Measurements from ENCODE around the gene LRRC26. TPM values are rescaled to one million over a fixed set of nuclear protein-coding genes. Genes with fewer than 3 reads are reported as not detected.
A peak's percentile ranks its signal among the peaks of the same experiment; 100 is the strongest.
"Not testable (repeated sequence)": the region's sequence is repeated elsewhere in the genome, so short reads cannot be mapped to it uniquely, and the experiment has no call there.

LRRC26 gene
- total and polyA plus RNA-seq, 2 donors: 0.05 to 0.28 TPM

DNA sequence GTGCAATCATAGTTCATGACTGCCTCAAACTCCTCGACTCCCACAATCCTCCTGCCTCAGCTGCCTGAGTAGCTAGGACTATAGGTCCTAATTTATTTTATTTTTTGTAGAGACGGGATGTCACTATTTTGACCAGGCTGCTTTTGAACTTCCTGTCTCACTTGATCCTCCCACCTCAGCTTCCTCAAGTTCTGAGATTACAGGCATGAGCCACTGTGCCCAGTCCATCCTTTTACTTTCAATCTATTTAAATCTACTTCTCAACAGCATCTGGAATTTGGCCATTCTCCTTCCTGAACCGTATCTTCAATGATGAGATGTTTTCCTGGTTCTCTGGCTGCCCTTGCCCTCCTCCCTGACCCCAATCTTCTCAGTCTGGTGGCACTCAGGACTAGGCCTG lies 43.1 kb downstream of the LRRC26 start:
- peaks cover 0 to 25% of the 10 kb centered on the region in 2 donors for H3K27me3 ChIP-seq (ENCODE audit: control insufficient read depth in 2 of 2, insufficient read depth in 1 of 2, low read length in 1 of 2)
- 44% methylated on average over 3 of the region's 3 CpGs for WGBS
- peaks cover 0 to 9% of the 10 kb centered on the region in 2 donors for H3K9me3 ChIP-seq (ENCODE audit: control insufficient read depth in 2 of 2, insufficient read depth in 1 of 2, low read length in 1 of 2)
- no peak for DNase-seq (ENCODE audit: low read depth in 6 of 9, low spot score in 9 of 9)
- H3K4me3 ChIP-seq (ENCODE audit: low read length in 2 of 2): no peak overlapping the region
- H3K36me3 ChIP-seq (ENCODE audit: control insufficient read depth in 2 of 2, insufficient read depth in 2 of 2, low read length in 1 of 2): no peaks in the 10 kb centered on the region
- peak overlapping the region; percentile 1 to 71 for H3K27ac ChIP-seq (ENCODE audit: low read depth in 1 of 2, low read length in 1 of 2)
- peaks cover 38 to 54% of the 10 kb centered on the region in 2 donors for H3K4me1 ChIP-seq (ENCODE audit: control insufficient read depth in 2 of 2, insufficient read depth in 2 of 2, low read length in 2 of 2)

DNA sequence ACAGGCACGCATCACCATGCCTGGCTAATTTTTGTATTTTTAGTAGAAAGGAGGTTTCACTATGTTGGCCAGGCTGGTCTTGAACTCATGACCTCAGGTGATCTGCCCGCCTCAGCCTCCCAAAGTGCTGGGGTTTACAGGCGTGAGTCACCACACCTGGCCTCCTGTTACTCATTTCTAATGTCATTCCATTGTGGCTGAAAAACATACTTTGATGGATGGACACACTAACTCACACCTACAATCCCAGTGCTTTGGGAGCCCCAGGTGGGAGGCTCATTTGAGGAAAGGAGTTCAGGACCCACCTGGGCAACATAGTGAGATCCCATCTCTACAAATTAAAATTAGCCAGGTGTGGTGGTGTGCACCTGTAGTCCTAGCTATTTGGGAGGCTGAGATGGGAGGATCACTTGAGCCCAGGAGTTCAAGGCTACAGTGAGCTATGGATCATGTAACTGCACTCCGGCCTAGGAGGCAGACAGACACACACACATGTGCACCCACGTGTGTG lies 45.8 kb downstream of the LRRC26 start:
- not testable (repeated sequence) for H3K27me3 ChIP-seq (ENCODE audit: control insufficient read depth in 2 of 2, insufficient read depth in 1 of 2, low read length in 1 of 2); H3K27ac ChIP-seq (ENCODE audit: low read depth in 1 of 2, low read length in 1 of 2); DNase-seq (ENCODE audit: low read depth in 6 of 9, low spot score in 9 of 9); H3K9me3 ChIP-seq (ENCODE audit: control insufficient read depth in 2 of 2, insufficient read depth in 1 of 2, low read length in 1 of 2); H3K36me3 ChIP-seq (ENCODE audit: control insufficient read depth in 2 of 2, insufficient read depth in 2 of 2, low read length in 1 of 2); H3K4me3 ChIP-seq (ENCODE audit: low read length in 2 of 2)
- 97% methylated on average over 5 of the region's 5 CpGs for WGBS
- peaks cover 31 to 52% of the 10 kb centered on the region in 2 donors for H3K4me1 ChIP-seq (ENCODE audit: control insufficient read depth in 2 of 2, insufficient read depth in 2 of 2, low read length in 2 of 2)

DNA sequence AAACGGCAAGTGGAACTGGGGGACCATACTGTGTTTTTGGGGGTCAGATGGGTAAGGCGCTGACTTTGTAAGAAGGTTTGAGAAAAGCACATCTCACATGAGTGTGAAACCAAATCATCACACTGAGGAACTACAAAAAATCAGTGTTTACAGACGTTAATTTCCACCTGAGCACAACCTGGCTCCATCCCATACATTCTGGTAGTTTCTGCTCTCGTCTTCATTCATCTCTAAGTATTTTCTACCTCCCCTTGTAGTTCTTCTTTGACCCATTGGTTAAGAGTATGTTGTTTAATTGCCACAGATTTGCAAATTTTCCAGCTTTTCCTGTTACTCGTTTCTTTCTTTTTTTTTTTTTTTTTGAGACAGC lies 46.4 kb downstream of the LRRC26 start:
- Histone ChIP-seq H3K27me3 (ENCODE audit: control insufficient read depth in 2 of 2, insufficient read depth in 1 of 2, low read length in 1 of 2) (no peaks in the 10 kb centered on the region), H3K9me3 (ENCODE audit: control insufficient read depth in 2 of 2, insufficient read depth in 1 of 2, low read length in 1 of 2) (no peaks in the 10 kb centered on the region), H3K4me3 (ENCODE audit: low read length in 2 of 2) (no peak overlapping the region), H3K4me1 (ENCODE audit: control insufficient read depth in 2 of 2, insufficient read depth in 2 of 2, low read length in 2 of 2) (peaks cover 25 to 49% of the 10 kb centered on the region in 2 donors), H3K27ac (ENCODE audit: low read depth in 1 of 2, low read length in 1 of 2) (peak overlapping the region in 1 of 2 donors; percentile 91), H3K36me3 (ENCODE audit: control insufficient read depth in 2 of 2, insufficient read depth in 2 of 2, low read length in 1 of 2) (no peaks in the 10 kb centered on the region)
- 88% methylated on average over 5 of the region's 5 CpGs for WGBS
- DNase-seq (ENCODE audit: low read depth in 6 of 9, low spot score in 9 of 9): no peak

DNA sequence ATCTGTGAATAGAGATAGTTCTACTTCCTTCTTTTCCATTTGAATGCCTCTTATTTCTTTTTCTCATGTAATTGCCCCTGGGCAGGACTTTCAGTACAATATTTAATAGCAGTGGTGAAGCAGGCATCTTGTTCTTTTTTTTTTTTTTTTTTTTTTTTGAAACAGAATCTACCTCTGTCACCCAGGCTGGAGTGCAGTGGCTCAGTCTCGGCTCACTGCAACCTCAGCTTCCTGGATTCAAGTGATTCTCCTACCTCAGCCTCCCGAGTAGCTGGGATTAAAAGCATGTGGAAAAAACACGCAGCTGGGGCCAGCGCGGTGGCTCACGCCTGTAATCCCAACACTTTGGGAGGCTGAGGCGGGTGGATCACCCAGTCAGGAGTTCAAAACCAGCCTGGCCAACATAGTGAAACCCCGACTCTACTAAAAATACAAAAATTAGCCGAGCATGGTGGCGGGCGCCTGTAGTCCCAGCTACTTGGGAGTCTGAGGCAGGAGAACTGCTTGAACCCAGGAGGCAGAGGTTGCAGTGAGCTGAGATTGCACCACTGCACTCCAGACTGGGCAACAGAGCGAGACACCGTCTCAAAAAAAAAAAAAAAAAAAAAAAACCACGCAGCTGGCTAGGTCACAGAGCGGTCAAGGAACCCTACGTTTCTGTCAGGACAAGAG lies 46.9 kb downstream of the LRRC26 start:
- not testable (repeated sequence) for H3K9me3 ChIP-seq (ENCODE audit: control insufficient read depth in 2 of 2, insufficient read depth in 1 of 2, low read length in 1 of 2); H3K4me3 ChIP-seq (ENCODE audit: low read length in 2 of 2); H3K36me3 ChIP-seq (ENCODE audit: control insufficient read depth in 2 of 2, insufficient read depth in 2 of 2, low read length in 1 of 2); H3K27me3 ChIP-seq (ENCODE audit: control insufficient read depth in 2 of 2, insufficient read depth in 1 of 2, low read length in 1 of 2); DNase-seq (ENCODE audit: low read depth in 6 of 9, low spot score in 9 of 9)
- Histone ChIP-seq H3K27ac (ENCODE audit: low read depth in 1 of 2, low read length in 1 of 2) (peak overlapping the region; percentile 78 to 91), H3K4me1 (ENCODE audit: control insufficient read depth in 2 of 2, insufficient read depth in 2 of 2, low read length in 2 of 2) (peaks cover 20 to 44% of the 10 kb centered on the region in 2 donors)
- WGBS: 78% methylated on average over 16 of the region's 16 CpGs

DNA sequence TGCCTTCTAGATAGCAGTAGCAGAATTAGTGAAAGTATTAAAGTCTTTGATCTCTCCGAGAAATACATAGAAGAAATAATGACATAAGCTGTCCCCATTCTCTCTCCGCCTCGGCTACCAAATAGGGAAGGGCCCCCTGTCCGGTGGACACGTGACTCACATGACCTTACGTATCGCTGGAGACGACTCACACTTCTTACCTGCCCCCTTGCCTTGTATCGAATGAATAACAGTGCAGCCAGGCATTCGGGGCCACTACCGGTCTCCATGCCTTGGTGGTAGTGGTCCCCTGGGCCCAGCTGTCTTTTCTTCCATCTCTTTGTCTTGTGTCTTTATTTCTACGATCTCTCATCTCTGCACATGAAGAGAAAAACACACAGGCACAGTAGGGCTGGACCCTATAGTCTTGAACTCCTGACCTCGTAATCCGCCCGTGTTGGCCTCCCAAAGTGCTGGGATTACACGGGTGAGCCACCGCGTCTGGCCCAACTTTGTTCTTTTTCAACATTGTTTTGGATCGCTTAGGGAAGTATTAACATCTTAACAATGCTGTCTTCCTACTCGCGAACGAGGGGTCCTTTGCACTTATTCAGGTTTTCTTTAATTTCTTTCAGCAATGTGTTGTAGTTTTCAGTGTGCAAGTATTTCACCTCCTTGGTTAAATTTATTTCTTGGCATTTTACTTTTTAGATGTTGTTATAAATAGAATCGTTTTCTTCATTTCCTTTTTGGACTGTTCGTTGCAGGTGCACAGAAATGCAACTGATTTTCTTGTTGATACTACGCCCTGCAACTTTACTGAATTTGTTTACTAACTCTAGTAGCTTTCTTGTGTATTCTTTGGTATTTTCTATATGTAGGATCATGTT lies 47.7 kb downstream of the LRRC26 start:
- H3K4me1 ChIP-seq (ENCODE audit: control insufficient read depth in 2 of 2, insufficient read depth in 2 of 2, low read length in 2 of 2): peaks cover 18 to 36% of the 10 kb centered on the region in 2 donors
- peak in 1 of 9 donors; percentile 68 for DNase-seq (ENCODE audit: low read depth in 6 of 9, low spot score in 9 of 9)
- not testable (repeated sequence) for H3K36me3 ChIP-seq (ENCODE audit: control insufficient read depth in 2 of 2, insufficient read depth in 2 of 2, low read length in 1 of 2); H3K4me3 ChIP-seq (ENCODE audit: low read length in 2 of 2); H3K27me3 ChIP-seq (ENCODE audit: control insufficient read depth in 2 of 2, insufficient read depth in 1 of 2, low read length in 1 of 2); H3K9me3 ChIP-seq (ENCODE audit: control insufficient read depth in 2 of 2, insufficient read depth in 1 of 2, low read length in 1 of 2)
- 75% methylated on average over 25 of the region's 25 CpGs for WGBS
- H3K27ac ChIP-seq (ENCODE audit: low read depth in 1 of 2, low read length in 1 of 2): peak overlapping the region; percentile 78 to 91

Other genes starting within 250 kb of the LRRC26 start
Only the 30 nearest of the 31 such genes appear.
- 2.2 TPM for gene C8G, start 224.8 kb downstream of the LRRC26 start, total RNA-seq
- gene C8G, start 224.8 kb downstream of the LRRC26 start, polyA plus RNA-seq: 6.5 TPM
- gene LCN12, start 217.8 kb downstream of the LRRC26 start, total RNA-seq: 4.2 TPM
- gene LCN12, start 217.8 kb downstream of the LRRC26 start, polyA plus RNA-seq: 14.4 TPM
- gene PTGDS, start 192.5 kb downstream of the LRRC26 start, total RNA-seq: 5.0 TPM
- 137 TPM for gene PTGDS, start 192.5 kb downstream of the LRRC26 start, polyA plus RNA-seq
- gene LCNL1, start 187.1 kb downstream of the LRRC26 start, total RNA-seq: 0.19 TPM
- gene LCNL1, start 187.1 kb downstream of the LRRC26 start, polyA plus RNA-seq: 5.0 TPM
- gene PAXX, start 177.6 kb downstream of the LRRC26 start, total RNA-seq: 68.9 TPM
- gene PAXX, start 177.6 kb downstream of the LRRC26 start, polyA plus RNA-seq: 431 TPM
- 13.6 TPM for gene CLIC3, start 173.5 kb downstream of the LRRC26 start, total RNA-seq
- 44.6 TPM for gene CLIC3, start 173.5 kb downstream of the LRRC26 start, polyA plus RNA-seq
- 4.2 TPM for gene ABCA2, start 141.8 kb downstream of the LRRC26 start, total RNA-seq
- gene ABCA2, start 141.8 kb downstream of the LRRC26 start, polyA plus RNA-seq: 37.3 TPM
- 0.99 TPM for gene FUT7, start 138.0 kb downstream of the LRRC26 start, total RNA-seq
- 4.6 TPM for gene FUT7, start 138.0 kb downstream of the LRRC26 start, polyA plus RNA-seq
- 4.8 TPM for gene NPDC1, start 123.9 kb downstream of the LRRC26 start, total RNA-seq
- gene NPDC1, start 123.9 kb downstream of the LRRC26 start, polyA plus RNA-seq: 71.1 TPM
- 0.09 TPM for gene ENTPD2, start 116.0 kb downstream of the LRRC26 start, total RNA-seq
- gene ENTPD2, start 116.0 kb downstream of the LRRC26 start, polyA plus RNA-seq: 0.27 TPM
- gene SAPCD2, start 99.5 kb downstream of the LRRC26 start, total RNA-seq: 6.3 TPM
- gene SAPCD2, start 99.5 kb downstream of the LRRC26 start, polyA plus RNA-seq: 0.87 TPM
- gene UAP1L1, start 92.5 kb downstream of the LRRC26 start, total RNA-seq: 1.9 TPM
- gene UAP1L1, start 92.5 kb downstream of the LRRC26 start, polyA plus RNA-seq: 9.4 TPM
- gene MAN1B1, start 83.1 kb downstream of the LRRC26 start, total RNA-seq: 26.8 TPM
- 107 TPM for gene MAN1B1, start 83.1 kb downstream of the LRRC26 start, polyA plus RNA-seq
- gene DPP7, start 55.3 kb downstream of the LRRC26 start, total RNA-seq: 112 TPM
- 476 TPM for gene DPP7, start 55.3 kb downstream of the LRRC26 start, polyA plus RNA-seq
- gene GRIN1, start 30.9 kb downstream of the LRRC26 start, total RNA-seq: 0.19 TPM
- 0.18 TPM for gene GRIN1, start 30.9 kb downstream of the LRRC26 start, polyA plus RNA-seq
- not detected for gene TMEM210, start 2.0 kb upstream of the LRRC26 start, total RNA-seq
- gene TMEM210, start 2.0 kb upstream of the LRRC26 start, polyA plus RNA-seq: 0.07 TPM
- gene ANAPC2, start 18.5 kb upstream of the LRRC26 start, total RNA-seq: 19.1 TPM
- gene ANAPC2, start 18.5 kb upstream of the LRRC26 start, polyA plus RNA-seq: 69.4 TPM
- 85.2 TPM for gene SSNA1, start 18.6 kb upstream of the LRRC26 start, total RNA-seq
- 74.9 TPM for gene SSNA1, start 18.6 kb upstream of the LRRC26 start, polyA plus RNA-seq
- gene TPRN, start 30.7 kb upstream of the LRRC26 start, total RNA-seq: 2.7 TPM
- 6.2 TPM for gene TPRN, start 30.7 kb upstream of the LRRC26 start, polyA plus RNA-seq
- 20.6 TPM for gene TMEM203, start 35.6 kb upstream of the LRRC26 start, total RNA-seq
- 47.2 TPM for gene TMEM203, start 35.6 kb upstream of the LRRC26 start, polyA plus RNA-seq
- gene NDOR1, start 35.6 kb upstream of the LRRC26 start, total RNA-seq: 4.7 TPM
- gene NDOR1, start 35.6 kb upstream of the LRRC26 start, polyA plus RNA-seq: 20.4 TPM
- 0.09 TPM for gene RNF208, start 52.2 kb upstream of the LRRC26 start, total RNA-seq
- 5.3 TPM for gene RNF208, start 52.2 kb upstream of the LRRC26 start, polyA plus RNA-seq
- gene CYSRT1, start 55.1 kb upstream of the LRRC26 start, total RNA-seq: 0.57 TPM
- 2.8 TPM for gene CYSRT1, start 55.1 kb upstream of the LRRC26 start, polyA plus RNA-seq
- 0.05 TPM for gene RNF224, start 57.5 kb upstream of the LRRC26 start, total RNA-seq
- gene RNF224, start 57.5 kb upstream of the LRRC26 start, polyA plus RNA-seq: 0.16 TPM
- gene SLC34A3, start 60.9 kb upstream of the LRRC26 start, total RNA-seq: not detected
- gene SLC34A3, start 60.9 kb upstream of the LRRC26 start, polyA plus RNA-seq: 0.14 TPM
- gene TUBB4B, start 71.2 kb upstream of the LRRC26 start, total RNA-seq: 166 TPM
- 104 TPM for gene TUBB4B, start 71.2 kb upstream of the LRRC26 start, polyA plus RNA-seq
- 0.09 TPM for gene STPG3, start 81.2 kb upstream of the LRRC26 start, total RNA-seq
- 0.43 TPM for gene STPG3, start 81.2 kb upstream of the LRRC26 start, polyA plus RNA-seq
- 20.4 TPM for gene NELFB, start 85.3 kb upstream of the LRRC26 start, total RNA-seq
- gene NELFB, start 85.3 kb upstream of the LRRC26 start, polyA plus RNA-seq: 38.8 TPM
- 2.0 TPM for gene TOR4A, start 107.7 kb upstream of the LRRC26 start, total RNA-seq
- gene TOR4A, start 107.7 kb upstream of the LRRC26 start, polyA plus RNA-seq: 2.1 TPM
- gene NRARP, start 132.2 kb upstream of the LRRC26 start, total RNA-seq: 3.1 TPM
- gene NRARP, start 132.2 kb upstream of the LRRC26 start, polyA plus RNA-seq: 1.6 TPM

Measured in thymus (tissue), 11 donors.